ENCODE measurements around the gene SPATA33. TPM values are rescaled to one million over a fixed set of nuclear protein-coding genes. Genes with fewer than 3 reads are reported as not detected.

Gene SPATA33
- total and polyA plus RNA-seq, 4 donors = 5.4 to 19.1 (median 8.8) TPM

- ATAC-seq (ENCODE audit: insufficient read depth, low FRiP score) (no peak), DNase-seq (no peak)
- 76 to 87% methylated on average over 54 to 63 of the region's 63 CpGs for WGBS, 2 donors
- no peaks in the 10 kb centered on the region for H3K27me3 ChIP-seq (ENCODE audit: control insufficient read depth in 3 of 3, insufficient read depth in 3 of 3, low read length in 2 of 3)
- no peaks in the 10 kb centered on the region for H3K9me3 ChIP-seq (ENCODE audit: control insufficient read depth in 4 of 4, insufficient read depth in 3 of 4, low read length in 3 of 4)
- TF ChIP-seq CTCF (IDR thresholded peaks at IDR 0.05; ENCODE audit: control extremely low read depth, extremely low read depth) = no peak
- no peak overlapping the region for H3K27ac ChIP-seq (ENCODE audit: low read depth in 1 of 2, low read length in 1 of 2)
- H3K4me1 ChIP-seq (ENCODE audit: control insufficient read depth in 5 of 5, insufficient read depth in 5 of 5, low read length in 5 of 5) = peaks cover 0 to 7% (median 5%) of the 10 kb centered on the region in 5 donors
- H3K4me3 ChIP-seq = no peak overlapping the region
- H3K9ac ChIP-seq (ENCODE audit: insufficient read depth in 1 of 2, low read length in 2 of 2) = no peak overlapping the region
- no peaks in the 10 kb centered on the region for H3K36me3 ChIP-seq (ENCODE audit: control insufficient read depth in 4 of 4, insufficient read depth in 4 of 4, low read length in 4 of 4)
Measured at GRCh38 chr16:89710709-89711564, 53.3 kb downstream of the SPATA33 start.

- peak; percentile 82 for ATAC-seq (ENCODE audit: insufficient read depth, low FRiP score)
- no peak for TF ChIP-seq CTCF (IDR thresholded peaks at IDR 0.05; ENCODE audit: control extremely low read depth, extremely low read depth)
- DNase-seq = peak; percentile 28 to 74 (median 37)
- Histone ChIP-seq H3K36me3 (ENCODE audit: control insufficient read depth in 4 of 4, insufficient read depth in 4 of 4, low read length in 4 of 4) (peaks cover 0 to 1% (median 0%) of the 10 kb centered on the region in 4 donors), H3K4me3 (no peak overlapping the region), H3K9ac (ENCODE audit: insufficient read depth in 1 of 2, low read length in 2 of 2) (no peak overlapping the region), H3K4me1 (ENCODE audit: control insufficient read depth in 5 of 5, insufficient read depth in 5 of 5, low read length in 5 of 5) (peaks cover 0 to 7% (median 5%) of the 10 kb centered on the region in 5 donors), H3K27me3 (ENCODE audit: control insufficient read depth in 3 of 3, insufficient read depth in 3 of 3, low read length in 2 of 3) (no peaks in the 10 kb centered on the region), H3K9me3 (ENCODE audit: control insufficient read depth in 4 of 4, insufficient read depth in 3 of 4, low read length in 3 of 4) (no peaks in the 10 kb centered on the region), H3K27ac (ENCODE audit: low read depth in 1 of 2, low read length in 1 of 2) (no peak overlapping the region)
- WGBS, 2 donors = 2 to 5% methylated on average over 39 to 48 of the region's 48 CpGs
Measured at GRCh38 chr16:89711601-89712273, 54.1 kb downstream of the SPATA33 start.

- no peaks in the 10 kb centered on the region for H3K9me3 ChIP-seq (ENCODE audit: control insufficient read depth in 4 of 4, insufficient read depth in 3 of 4, low read length in 3 of 4)
- no peak overlapping the region for H3K9ac ChIP-seq (ENCODE audit: insufficient read depth in 1 of 2, low read length in 2 of 2)
- H3K4me3 ChIP-seq = no peak overlapping the region
- no peaks in the 10 kb centered on the region for H3K27me3 ChIP-seq (ENCODE audit: control insufficient read depth in 3 of 3, insufficient read depth in 3 of 3, low read length in 2 of 3)
- no peak overlapping the region for H3K27ac ChIP-seq (ENCODE audit: low read depth in 1 of 2, low read length in 1 of 2)
- no peak for ATAC-seq (ENCODE audit: insufficient read depth, low FRiP score)
- H3K4me1 ChIP-seq (ENCODE audit: control insufficient read depth in 5 of 5, insufficient read depth in 5 of 5, low read length in 5 of 5) = peaks cover 0 to 7% (median 5%) of the 10 kb centered on the region in 5 donors
- TF ChIP-seq CTCF (IDR thresholded peaks at IDR 0.05; ENCODE audit: control extremely low read depth, extremely low read depth) = no peak
- peak in 2 of 3 donors; percentile 27 to 49 for DNase-seq
- 10 to 13% methylated on average over 16 to 22 of the region's 22 CpGs for WGBS, 2 donors
- H3K36me3 ChIP-seq (ENCODE audit: control insufficient read depth in 4 of 4, insufficient read depth in 4 of 4, low read length in 4 of 4) = peaks cover 0 to 1% (median 0%) of the 10 kb centered on the region in 4 donors
Measured at GRCh38 chr16:89712274-89712781, 54.7 kb downstream of the SPATA33 start.
